Gastroesophageal sphincter (tissue), 2 donors: Measurements from ENCODE around the gene SYTL4.

Experiments used
- POLR2A ChIP-seq, 2 donors: fragments of 450-650 bp; IDR thresholded peaks; one replicate each; pipeline ENCODE4 v1.6.1; 2017; ENCODE audit warnings: antibody characterized with exemption in 2 of 2, mild to moderate bottlenecking in 2 of 2, moderate library complexity in 1 of 2
- POLR2AphosphoS5 ChIP-seq: sonication (generic); formaldehyde crosslinking; IDR thresholded peaks from one replicate; pipeline ENCODE4 v1.6.1; 2017; ENCODE audit warnings: antibody characterized with exemption

DNA sequence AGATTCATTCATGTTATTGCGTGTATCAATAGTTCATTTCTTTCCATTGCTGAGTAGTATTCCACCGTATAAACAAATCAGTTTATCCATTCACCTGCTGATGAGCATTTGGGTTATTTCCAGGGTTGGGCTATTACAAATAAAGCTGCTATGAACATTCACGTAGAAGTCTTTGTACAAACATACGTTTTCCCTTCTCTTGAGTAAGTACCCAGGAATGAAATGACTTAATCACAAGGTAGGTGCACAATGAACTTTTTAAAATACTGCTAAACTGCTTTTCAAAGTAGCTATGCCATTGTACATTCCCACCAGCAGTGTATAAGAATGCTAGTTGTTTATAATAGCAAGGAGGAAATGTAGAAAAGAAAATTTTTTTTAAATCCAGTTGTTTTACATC, 35.9 kb downstream of the SYTL4 start:
- TF ChIP-seq POLR2AphosphoS5: no peak
- TF ChIP-seq POLR2A (IDR thresholded peaks at IDR 0.05): no peak
